ENCODE results near the gene H2AZ2. TPM values are rescaled to one million over a fixed set of nuclear protein-coding genes. Genes with fewer than 3 reads are reported as not detected.

H2AZ2 gene
- total RNA-seq, 2 donors from 2014 or later: 46.5 to 59.9 TPM

DNA sequence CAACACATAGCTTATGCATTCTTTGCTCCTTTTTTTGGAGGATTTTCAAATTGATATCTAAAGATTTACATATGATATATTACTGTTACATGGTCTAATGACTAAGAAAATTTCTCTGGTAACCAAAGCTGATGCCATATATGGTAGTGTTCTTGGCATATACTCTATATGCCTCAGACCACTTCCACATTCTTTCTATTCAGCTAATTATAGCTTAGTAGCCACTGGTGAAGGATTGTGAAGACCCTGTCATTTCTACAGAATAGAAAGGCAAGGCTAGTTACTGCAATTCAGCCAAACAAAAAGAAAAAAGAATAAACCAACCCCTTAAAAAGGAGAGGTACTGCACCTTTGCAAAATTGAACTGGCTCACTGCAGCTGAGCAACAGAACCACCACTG, 33.7 kb upstream of the H2AZ2 start:
- no peaks in the 10 kb centered on the region for H3K36me3 ChIP-seq (replicated peaks in 1 of 2; ENCODE audit: insufficient read depth in 1 of 2, low read depth in 2 of 2)
- H3K27ac ChIP-seq: no peak overlapping the region
- no peaks in the 10 kb centered on the region for H3K27me3 ChIP-seq
- no peak overlapping the region for H3K4me3 ChIP-seq
- ATAC-seq (no peak), DNase-seq (no peak)
- TF ChIP-seq CTCF (IDR thresholded peaks at IDR 0.05) (no peak), POLR2A (IDR thresholded peaks at IDR 0.05) (no peak)
- H3K4me1 ChIP-seq: peaks cover 59% of the 10 kb centered on the region
- intact Hi-C loops (cut with DNase I): no loop called here
- H3K9me3 ChIP-seq: no peaks in the 10 kb centered on the region

GRCh38 chr7:44881066-44881600, 33.2 kb upstream of the H2AZ2 start:
- no peak overlapping the region for H3K4me3 ChIP-seq
- H3K27me3 ChIP-seq: no peaks in the 10 kb centered on the region
- 22 to 37% methylated on average over 1 of the region's 1 CpG for WGBS, 2 donors
- H3K27ac ChIP-seq: no peak overlapping the region
- DNase-seq (no peak), ATAC-seq (no peak)
- H3K9me3 ChIP-seq: no peaks in the 10 kb centered on the region
- no peaks in the 10 kb centered on the region for H3K36me3 ChIP-seq (replicated peaks in 1 of 2; ENCODE audit: insufficient read depth in 1 of 2, low read depth in 2 of 2)
- intact Hi-C loops (cut with DNase I): no loop called here
- peaks cover 54% of the 10 kb centered on the region for H3K4me1 ChIP-seq
- no peak for TF ChIP-seq CTCF (IDR thresholded peaks at IDR 0.05)
- TF ChIP-seq POLR2A (IDR thresholded peaks at IDR 0.05): no peak

GRCh38 chr7:44880317-44881018, 32.6 kb upstream of the H2AZ2 start:
- intact Hi-C loops (cut with DNase I): no loop called here

GRCh38 chr7:44876393-44876792, 28.5 kb upstream of the H2AZ2 start:
- no peak overlapping the region for H3K4me3 ChIP-seq
- no peak for ATAC-seq
- intact Hi-C loops (cut with DNase I): no loop called here
- WGBS, 2 donors: 74 to 81% methylated on average over 4 of the region's 4 CpGs
- TF ChIP-seq CTCF (IDR thresholded peaks at IDR 0.05) (no peak), POLR2A (IDR thresholded peaks at IDR 0.05) (no peak)
- H3K27me3 ChIP-seq: no peaks in the 10 kb centered on the region
- DNase-seq: no peak
- no peak overlapping the region for H3K27ac ChIP-seq
- H3K4me1 ChIP-seq: peaks cover 18% of the 10 kb centered on the region
- H3K9me3 ChIP-seq: no peaks in the 10 kb centered on the region
- no peaks in the 10 kb centered on the region for H3K36me3 ChIP-seq (replicated peaks in 1 of 2; ENCODE audit: insufficient read depth in 1 of 2, low read depth in 2 of 2)

More at GRCh38 chr7:44880317-44881018, 32.6 kb upstream of the H2AZ2 start:
- Histone ChIP-seq H3K27ac (no peak overlapping the region), H3K4me1 (peaks cover 51% of the 10 kb centered on the region), H3K27me3 (no peaks in the 10 kb centered on the region), H3K4me3 (no peak overlapping the region), H3K9me3 (no peaks in the 10 kb centered on the region), H3K36me3 (replicated peaks in 1 of 2; ENCODE audit: insufficient read depth in 1 of 2, low read depth in 2 of 2) (no peaks in the 10 kb centered on the region)
- no peak for ATAC-seq
- DNase-seq: no peak
- 34 to 42% methylated on average over 4 of the region's 4 CpGs for WGBS, 2 donors
- TF ChIP-seq POLR2A (IDR thresholded peaks at IDR 0.05): no peak
- TF ChIP-seq CTCF (IDR thresholded peaks at IDR 0.05): no peak

- no peaks in the 10 kb centered on the region for H3K9me3 ChIP-seq
- no peak for DNase-seq
- H3K27me3 ChIP-seq: no peaks in the 10 kb centered on the region
- ATAC-seq: no peak
- intact Hi-C loops (cut with DNase I): no loop called here
- H3K4me3 ChIP-seq: no peak overlapping the region
- 88 to 93% methylated on average over 11 of the region's 11 CpGs for WGBS, 2 donors
- no peaks in the 10 kb centered on the region for H3K36me3 ChIP-seq (replicated peaks in 1 of 2; ENCODE audit: insufficient read depth in 1 of 2, low read depth in 2 of 2)
- TF ChIP-seq POLR2A (IDR thresholded peaks at IDR 0.05) (no peak), CTCF (IDR thresholded peaks at IDR 0.05) (no peak)
- no peak overlapping the region for H3K27ac ChIP-seq
- H3K4me1 ChIP-seq: peaks cover 6% of the 10 kb centered on the region
Measured at GRCh38 chr7:44875241-44875640, 27.4 kb upstream of the H2AZ2 start.

Measured in body of pancreas (tissue), 4 donors.